ENCODE data around the gene HHAT. TPM values are rescaled to one million over a fixed set of nuclear protein-coding genes. Genes with fewer than 3 reads are reported as not detected.

Gene HHAT
- total RNA-seq, 1 experiment from 2014 or later = 4.6 TPM

DNA sequence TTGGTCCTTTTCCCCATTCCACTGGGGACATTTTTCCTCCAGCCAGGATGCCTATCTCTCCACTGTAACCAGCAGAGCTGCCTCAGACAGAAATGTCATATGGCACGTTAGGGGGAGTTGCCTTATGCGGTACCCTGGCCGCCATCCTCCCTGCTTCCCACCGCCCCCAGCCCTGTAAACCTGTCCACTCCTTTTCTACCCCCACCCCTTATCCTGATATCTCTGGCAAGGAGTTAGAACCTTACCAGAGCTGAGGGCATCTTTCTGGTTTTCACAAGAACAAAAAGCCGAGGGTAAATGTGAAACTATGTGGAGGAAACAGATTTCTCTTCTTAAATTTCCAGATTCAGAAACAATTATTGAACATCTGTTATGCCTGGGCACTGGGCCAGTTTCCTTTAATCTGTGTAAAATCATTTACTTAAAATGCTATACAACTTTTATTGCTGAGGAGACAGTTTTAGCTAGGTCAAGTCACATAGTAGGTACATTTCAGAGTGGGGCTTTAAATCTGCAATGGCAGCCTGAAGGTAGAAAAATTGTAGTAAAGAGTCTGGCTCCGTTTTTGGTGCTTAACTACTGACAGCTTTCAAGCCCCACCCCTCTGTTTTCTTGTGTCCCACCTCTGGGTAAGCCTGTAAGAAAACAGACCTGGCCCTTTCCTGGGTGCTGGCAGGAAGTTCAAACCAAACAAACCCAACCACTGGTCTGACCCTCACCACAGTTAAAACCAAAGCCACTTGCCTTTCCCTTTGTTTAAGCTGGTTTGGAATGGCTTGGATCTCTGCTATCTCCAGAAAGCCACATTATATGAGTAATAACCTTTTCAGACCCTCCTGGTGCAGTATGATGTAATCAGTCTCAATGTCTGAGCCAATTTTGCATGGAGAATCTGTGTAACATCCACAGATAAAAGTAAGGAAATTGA is 319.0 kb downstream of the HHAT start:
- DNase-seq (ENCODE audit: unreplicated experiment) = peak; percentile 21
- BruUV-seq (replicated peaks) = no TSS peak
- H3K36me3 Mint-ChIP-seq (ENCODE audit: insufficient read depth, unreplicated experiment) = no peaks in the 10 kb centered on the region
- no peak overlapping the region for H3K4me3 Mint-ChIP-seq (ENCODE audit: unreplicated experiment)
- TF ChIP-seq, protein P1, sequence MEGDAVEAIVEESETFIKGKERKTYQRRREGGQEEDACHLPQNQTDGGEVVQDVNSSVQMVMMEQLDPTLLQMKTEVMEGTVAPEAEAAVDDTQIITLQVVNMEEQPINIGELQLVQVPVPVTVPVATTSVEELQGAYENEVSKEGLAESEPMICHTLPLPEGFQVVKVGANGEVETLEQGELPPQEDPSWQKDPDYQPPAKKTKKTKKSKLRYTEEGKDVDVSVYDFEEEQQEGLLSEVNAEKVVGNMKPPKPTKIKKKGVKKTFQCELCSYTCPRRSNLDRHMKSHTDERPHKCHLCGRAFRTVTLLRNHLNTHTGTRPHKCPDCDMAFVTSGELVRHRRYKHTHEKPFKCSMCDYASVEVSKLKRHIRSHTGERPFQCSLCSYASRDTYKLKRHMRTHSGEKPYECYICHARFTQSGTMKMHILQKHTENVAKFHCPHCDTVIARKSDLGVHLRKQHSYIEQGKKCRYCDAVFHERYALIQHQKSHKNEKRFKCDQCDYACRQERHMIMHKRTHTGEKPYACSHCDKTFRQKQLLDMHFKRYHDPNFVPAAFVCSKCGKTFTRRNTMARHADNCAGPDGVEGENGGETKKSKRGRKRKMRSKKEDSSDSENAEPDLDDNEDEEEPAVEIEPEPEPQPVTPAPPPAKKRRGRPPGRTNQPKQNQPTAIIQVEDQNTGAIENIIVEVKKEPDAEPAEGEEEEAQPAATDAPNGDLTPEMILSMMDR (IDR thresholded peaks at IDR 0.05; ENCODE audit: unreplicated experiment) = no peak
- H3K9me3 Mint-ChIP-seq (ENCODE audit: unreplicated experiment) = no peaks in the 10 kb centered on the region
- intact Hi-C loops (cut with micrococcal nuclease) = no loop called here
- ChIA-PET CTCF (interaction anchor here (0.5 to 1.3 kb wide), 4 partner anchors 23 to 66 kb away, joined by 3 to 5 read pairs (median 4); no protein-coding TSS in a partner anchor), POLR2A (interaction anchor here (0.6 kb wide), 1 partner anchor 8 kb away, joined by 3 read pairs; no protein-coding TSS in a partner anchor)
- H3K4me1 Mint-ChIP-seq (ENCODE audit: insufficient read depth, unreplicated experiment) = peaks cover 5% of the 10 kb centered on the region
- H3K27me3 Mint-ChIP-seq (ENCODE audit: insufficient read depth, unreplicated experiment) = no peaks in the 10 kb centered on the region
- no peak overlapping the region for H3K27ac Mint-ChIP-seq (ENCODE audit: low read depth, unreplicated experiment)

DNA sequence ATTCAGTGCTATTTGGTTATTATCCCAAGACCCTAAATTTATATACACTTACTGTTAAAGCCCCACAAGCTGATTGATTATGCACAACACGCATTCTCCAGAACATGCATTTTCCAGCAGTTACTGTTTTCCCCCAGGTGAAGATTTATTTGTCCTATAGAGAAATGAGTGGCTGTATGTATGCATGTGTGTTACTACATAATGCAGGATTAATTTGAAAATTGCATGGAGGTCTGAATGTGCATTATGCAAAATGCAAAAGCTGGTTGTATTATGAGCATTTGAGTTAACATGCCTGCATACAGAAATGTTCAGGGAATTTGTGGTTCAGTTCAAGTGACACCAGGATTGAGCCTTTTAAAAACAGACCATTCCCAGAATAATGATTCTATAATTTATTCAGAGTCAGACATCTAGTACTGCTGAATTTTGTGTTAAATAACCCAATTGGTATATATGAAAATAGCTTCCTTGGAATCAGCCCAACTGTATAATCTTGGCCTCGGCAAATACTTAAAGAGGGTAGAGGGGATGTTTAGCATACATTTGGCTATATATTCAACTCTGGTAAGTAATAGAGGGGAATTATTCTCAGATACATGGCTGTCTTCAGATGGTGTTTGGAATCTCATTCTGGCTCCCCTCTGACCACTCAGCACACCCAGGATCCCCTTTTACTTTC is 320.0 kb downstream of the HHAT start:
- no TSS peak for BruUV-seq (replicated peaks)
- CTCF ChIA-PET = interaction anchor here (0.5 kb wide), 1 partner anchor 62 kb away, joined by 3 read pairs; no protein-coding TSS in a partner anchor

DNA sequence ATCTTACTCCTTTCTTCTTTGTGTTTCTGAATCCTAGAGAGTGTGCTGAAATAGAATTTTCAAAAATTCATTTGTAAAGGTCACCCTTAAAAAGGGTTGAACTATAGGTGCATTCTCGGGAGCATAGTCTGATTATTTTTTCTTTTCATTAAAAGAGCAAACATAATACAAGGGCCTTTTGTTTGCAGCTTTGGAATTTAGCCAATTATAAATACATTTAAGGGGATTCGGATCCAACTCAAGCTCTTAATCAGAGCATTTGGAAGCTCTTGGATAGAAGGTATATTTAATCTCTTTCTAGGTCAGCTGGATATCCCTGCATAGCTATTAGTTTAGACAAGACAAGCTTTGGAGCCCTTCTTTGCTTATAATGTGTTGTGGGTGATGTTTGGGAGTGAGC is 321.7 kb downstream of the HHAT start:
- Mint-ChIP-seq H3K27ac (ENCODE audit: low read depth, unreplicated experiment) (no peak overlapping the region), H3K9me3 (ENCODE audit: unreplicated experiment) (peaks cover 8% of the 10 kb centered on the region), H3K4me1 (ENCODE audit: insufficient read depth, unreplicated experiment) (peaks cover 5% of the 10 kb centered on the region), H3K4me3 (ENCODE audit: unreplicated experiment) (no peak overlapping the region), H3K27me3 (ENCODE audit: insufficient read depth, unreplicated experiment) (no peaks in the 10 kb centered on the region), H3K36me3 (ENCODE audit: insufficient read depth, unreplicated experiment) (no peaks in the 10 kb centered on the region)
- no TSS peak for BruUV-seq (replicated peaks)
- TF ChIP-seq, protein P1 (IDR thresholded peaks at IDR 0.05; ENCODE audit: unreplicated experiment) = no peak
- intact Hi-C loops (cut with micrococcal nuclease) = no loop called here
- ChIA-PET POLR2A (no interaction called here), CTCF (interaction anchor here (0.6 to 1.7 kb wide), 3 partner anchors 202 to 357 kb away, joined by 3 to 8 read pairs (median 3); no protein-coding TSS in a partner anchor)
- DNase-seq (ENCODE audit: unreplicated experiment) = no peak

More for the DNA sequence above, 320.0 kb downstream of the HHAT start:
- no peak for DNase-seq (ENCODE audit: unreplicated experiment)
- Mint-ChIP-seq H3K4me3 (ENCODE audit: unreplicated experiment) (no peak overlapping the region), H3K36me3 (ENCODE audit: insufficient read depth, unreplicated experiment) (no peaks in the 10 kb centered on the region), H3K4me1 (ENCODE audit: insufficient read depth, unreplicated experiment) (peaks cover 5% of the 10 kb centered on the region), H3K9me3 (ENCODE audit: unreplicated experiment) (peaks cover 4% of the 10 kb centered on the region), H3K27ac (ENCODE audit: low read depth, unreplicated experiment) (no peak overlapping the region), H3K27me3 (ENCODE audit: insufficient read depth, unreplicated experiment) (no peaks in the 10 kb centered on the region)
- intact Hi-C loops (cut with micrococcal nuclease) = no loop called here
- POLR2A ChIA-PET = no interaction called here
- TF ChIP-seq, protein P1 (IDR thresholded peaks at IDR 0.05; ENCODE audit: unreplicated experiment) = no peak
